CD8-positive, alpha-beta memory T cell (primary cell): Measurements from ENCODE around the gene IRAG1. TPM values are rescaled to one million over a fixed set of nuclear protein-coding genes. Genes with fewer than 3 reads are reported as not detected.

Experiments used
- CTCF ChIA-PET: fragments of 350-600 bp; sonication (Branson Sonifier 250); formaldehyde crosslinking; loops from one replicate; lab custom pipeline; 2021; ENCODE audit warnings: antibody characterized with exemption; lab: Charles Lee
- POLR2A ChIA-PET: fragments of 350-600 bp; sonication (Branson Sonifier 250); formaldehyde crosslinking; loops from one replicate; lab custom pipeline; 2021; ENCODE audit warnings: antibody characterized with exemption; lab: Charles Lee
- DNase-seq, 5 donors: peaks; one replicate each; pipeline versions ENCODE4 v3.0.0 to v3.0.0-alpha.2; 2020 to 2022; ENCODE audit warnings: mixed read lengths in 1 of 5
- H3K27ac ChIP-seq: one replicate; pipeline ENCODE4 v1.7.0; 2013; ENCODE audit warnings: low read depth, mild to moderate bottlenecking, low read length, moderate library complexity
- H3K27me3 ChIP-seq: 2 replicates; pipeline ENCODE4 v1.7.0; 2013; ENCODE audit warnings: low read length, mild to moderate bottlenecking; ENCODE audit not compliant: insufficient read depth, poor library complexity, severe bottlenecking
- H3K36me3 ChIP-seq: 2 replicates; pipeline ENCODE4 v1.7.0; 2013; ENCODE audit warnings: mild to moderate bottlenecking, low read length, moderate library complexity; ENCODE audit not compliant: insufficient read depth
- H3K4me1 ChIP-seq: 2 replicates; pipeline ENCODE4 v1.7.0; 2013; ENCODE audit warnings: mild to moderate bottlenecking, low read length, moderate library complexity; ENCODE audit not compliant: insufficient read depth
- H3K4me3 ChIP-seq: 2 replicates; pipeline ENCODE4 v1.7.0; 2013; ENCODE audit warnings: mild to moderate bottlenecking, low read length
- H3K9me3 ChIP-seq: 2 replicates; pipeline ENCODE4 v1.7.0; 2013; ENCODE audit warnings: mild to moderate bottlenecking, low read length
- H3K27ac Mint-ChIP-seq, 8 donors: one replicate each; pipeline ENCODE4 v1.8.0; 2020 to 2021; ENCODE audit warnings: mixed read lengths in 8 of 8, mild to moderate bottlenecking in 6 of 8, inconsistent platforms in 3 of 8, moderate library complexity in 3 of 8
- H3K27me3 Mint-ChIP-seq, 2 donors: one replicate each; pipeline ENCODE4 v1.8.0; 2020 to 2021; ENCODE audit warnings: mixed read lengths in 2 of 2, mild to moderate bottlenecking in 1 of 2, moderate library complexity in 1 of 2
- H3K36me3 Mint-ChIP-seq, 3 donors: one replicate each; pipeline ENCODE4 v1.8.0; 2020 to 2021; ENCODE audit warnings: mixed read lengths in 3 of 3, inconsistent platforms in 1 of 3, mild to moderate bottlenecking in 1 of 3
- H3K4me1 Mint-ChIP-seq, 3 donors: one replicate each; pipeline ENCODE4 v1.8.0; 2020 to 2021; ENCODE audit warnings: mixed read lengths in 3 of 3, inconsistent platforms in 1 of 3, mild to moderate bottlenecking in 1 of 3
- H3K4me3 Mint-ChIP-seq, 7 donors: one replicate each; pipeline ENCODE4 v1.8.0; 2020 to 2021; ENCODE audit warnings: mixed read lengths in 7 of 7, mild to moderate bottlenecking in 6 of 7, moderate library complexity in 4 of 7, inconsistent platforms in 2 of 7
- H3K9me3 Mint-ChIP-seq, 5 donors: one replicate each; pipeline ENCODE4 v1.8.0; 2020 to 2022; ENCODE audit warnings: mixed read lengths in 5 of 5, mild to moderate bottlenecking in 3 of 5, moderate library complexity in 2 of 5, inconsistent platforms in 1 of 5
- polyA plus RNA-seq: library from polyadenylated mRNA; unstranded; fragments of 300-500 nt; fragmentation: Illumina TruSeq; gene quantifications from one replicate; pipeline ENCODE4 v1.2.3, GENCODE V29; 2021
- total RNA-seq, 2 experiments: library from RNA; stranded (reverse); gene quantifications; one replicate each; pipeline ENCODE4 v1.2.3, GENCODE V29; 2021

Gene IRAG1
- total and polyA plus RNA-seq, 3 experiments from 2014 or later = not detected

- Histone ChIP-seq H3K4me1 (peaks cover 12% of the 10 kb centered on the region), H3K36me3 (no peaks in the 10 kb centered on the region), H3K4me3 (no peak overlapping the region), H3K27me3 (no peaks in the 10 kb centered on the region), H3K27ac (no peak overlapping the region), H3K9me3 (no peaks in the 10 kb centered on the region)
- peaks cover 5 to 12% of the 10 kb centered on the region in 2 donors for H3K27me3 Mint-ChIP-seq
- H3K4me1 Mint-ChIP-seq = peaks cover 7 to 18% (median 14%) of the 10 kb centered on the region in 3 donors
- H3K36me3 Mint-ChIP-seq = peaks cover 0 to 5% (median 0%) of the 10 kb centered on the region in 3 donors
- H3K27ac Mint-ChIP-seq = no peak overlapping the region
- ChIA-PET CTCF (interaction anchor here (1.0 to 1.5 kb wide), 3 partner anchors 14 to 221 kb away, joined by 3 to 5 read pairs (median 4); partner anchors contain the start of gene RNF141), POLR2A (no interaction called here)
- H3K9me3 Mint-ChIP-seq = no peaks in the 10 kb centered on the region
- no peak for DNase-seq
- H3K4me3 Mint-ChIP-seq = no peak overlapping the region
Observed at GRCh38 chr11:10728154-10728553, 34.6 kb upstream of the IRAG1 start.

- Mint-ChIP-seq H3K27ac (no peak overlapping the region), H3K36me3 (peaks cover 0 to 5% (median 0%) of the 10 kb centered on the region in 3 donors), H3K27me3 (peaks cover 2 to 8% of the 10 kb centered on the region in 2 donors), H3K4me1 (peaks cover 7 to 18% (median 14%) of the 10 kb centered on the region in 3 donors), H3K4me3 (no peak overlapping the region), H3K9me3 (no peaks in the 10 kb centered on the region)
- DNase-seq = no peak
- no peaks in the 10 kb centered on the region for H3K9me3 ChIP-seq
- no peak overlapping the region for H3K4me3 ChIP-seq
- H3K4me1 ChIP-seq = peaks cover 12% of the 10 kb centered on the region
- ChIA-PET POLR2A (no interaction called here), CTCF (interaction anchor here (1.0 to 2.3 kb wide), 4 partner anchors 9 to 220 kb away, joined by 3 to 10 read pairs (median 4); partner anchors contain the start of gene RNF141)
- no peak overlapping the region for H3K27ac ChIP-seq
- no peaks in the 10 kb centered on the region for H3K36me3 ChIP-seq
- H3K27me3 ChIP-seq = no peaks in the 10 kb centered on the region
Observed at GRCh38 chr11:10727146-10727851, 33.7 kb upstream of the IRAG1 start.

- H3K4me3 Mint-ChIP-seq = no peak overlapping the region
- no peaks in the 10 kb centered on the region for H3K36me3 ChIP-seq
- H3K36me3 Mint-ChIP-seq = peaks cover 0 to 5% (median 0%) of the 10 kb centered on the region in 3 donors
- ChIA-PET POLR2A (no interaction called here), CTCF (interaction anchor here (2.3 kb wide), 1 partner anchor 10 kb away, joined by 10 read pairs; no protein-coding TSS in a partner anchor)
- peaks cover 0 to 6% of the 10 kb centered on the region in 2 donors for H3K27me3 Mint-ChIP-seq
- H3K4me1 ChIP-seq = peaks cover 12% of the 10 kb centered on the region
- no peak overlapping the region for H3K27ac ChIP-seq
- H3K9me3 ChIP-seq = no peaks in the 10 kb centered on the region
- no peak overlapping the region for H3K4me3 ChIP-seq
- no peaks in the 10 kb centered on the region for H3K27me3 ChIP-seq
- DNase-seq = no peak
- H3K27ac Mint-ChIP-seq = no peak overlapping the region
- H3K9me3 Mint-ChIP-seq = no peaks in the 10 kb centered on the region
- H3K4me1 Mint-ChIP-seq = peaks cover 7 to 18% (median 14%) of the 10 kb centered on the region in 3 donors
Observed at GRCh38 chr11:10725907-10726253, 32.3 kb upstream of the IRAG1 start.

- Histone ChIP-seq H3K27me3 (no peaks in the 10 kb centered on the region), H3K36me3 (no peaks in the 10 kb centered on the region), H3K9me3 (no peaks in the 10 kb centered on the region), H3K4me1 (peaks cover 12% of the 10 kb centered on the region), H3K4me3 (no peak overlapping the region), H3K27ac (no peak overlapping the region)
- no peak overlapping the region for H3K4me3 Mint-ChIP-seq
- H3K36me3 Mint-ChIP-seq = peaks cover 0 to 5% (median 0%) of the 10 kb centered on the region in 3 donors
- peaks cover 0 to 6% of the 10 kb centered on the region in 2 donors for H3K27me3 Mint-ChIP-seq
- H3K9me3 Mint-ChIP-seq = no peaks in the 10 kb centered on the region
- ChIA-PET CTCF (interaction anchor here (2.3 kb wide), 1 partner anchor 11 kb away, joined by 10 read pairs; no protein-coding TSS in a partner anchor), POLR2A (no interaction called here)
- peak in 1 of 5 donors; percentile 16 for DNase-seq
- H3K4me1 Mint-ChIP-seq = peaks cover 7 to 18% (median 14%) of the 10 kb centered on the region in 3 donors
- peak overlapping the region in 2 of 8 donors; percentile 16 to 60 for H3K27ac Mint-ChIP-seq
Observed at GRCh38 chr11:10725114-10725906, 31.8 kb upstream of the IRAG1 start.

GRCh38 chr11:10722307-10722706, 28.8 kb upstream of the IRAG1 start:
- Histone ChIP-seq H3K4me1 (peaks cover 12% of the 10 kb centered on the region), H3K4me3 (no peak overlapping the region), H3K27ac (no peak overlapping the region), H3K9me3 (no peaks in the 10 kb centered on the region), H3K36me3 (no peaks in the 10 kb centered on the region), H3K27me3 (no peaks in the 10 kb centered on the region)
- Mint-ChIP-seq H3K4me1 (peaks cover 7 to 18% (median 14%) of the 10 kb centered on the region in 3 donors), H3K4me3 (no peak overlapping the region), H3K27ac (peak overlapping the region in 1 of 8 donors; percentile 48), H3K36me3 (peaks cover 0 to 8% (median 0%) of the 10 kb centered on the region in 3 donors), H3K27me3 (peaks cover 8 to 12% of the 10 kb centered on the region in 2 donors), H3K9me3 (no peaks in the 10 kb centered on the region)
- CTCF ChIA-PET = no interaction called here
- no peak for DNase-seq
- POLR2A ChIA-PET = no interaction called here

GRCh38 chr11:10720881-10721376, 27.4 kb upstream of the IRAG1 start:
- Mint-ChIP-seq H3K4me3 (no peak overlapping the region), H3K27me3 (peaks cover 9 to 12% of the 10 kb centered on the region in 2 donors), H3K27ac (no peak overlapping the region), H3K4me1 (peaks cover 7 to 12% (median 11%) of the 10 kb centered on the region in 3 donors), H3K9me3 (no peaks in the 10 kb centered on the region), H3K36me3 (peaks cover 0 to 8% (median 0%) of the 10 kb centered on the region in 3 donors)
- ChIA-PET POLR2A (no interaction called here), CTCF (no interaction called here)
- Histone ChIP-seq H3K4me3 (no peak overlapping the region), H3K27ac (no peak overlapping the region), H3K36me3 (no peaks in the 10 kb centered on the region), H3K27me3 (no peaks in the 10 kb centered on the region), H3K4me1 (peaks cover 12% of the 10 kb centered on the region), H3K9me3 (no peaks in the 10 kb centered on the region)
- DNase-seq = no peak

GRCh38 chr11:10719616-10720015, 26.1 kb upstream of the IRAG1 start:
- Mint-ChIP-seq H3K4me1 (no peaks in the 10 kb centered on the region), H3K9me3 (no peaks in the 10 kb centered on the region), H3K4me3 (no peak overlapping the region), H3K27me3 (peaks cover 9 to 12% of the 10 kb centered on the region in 2 donors), H3K36me3 (peaks cover 0 to 3% (median 0%) of the 10 kb centered on the region in 3 donors), H3K27ac (no peak overlapping the region)
- H3K4me3 ChIP-seq = no peak overlapping the region
- ChIA-PET CTCF (no interaction called here), POLR2A (no interaction called here)
- no peaks in the 10 kb centered on the region for H3K36me3 ChIP-seq
- no peak overlapping the region for H3K27ac ChIP-seq
- DNase-seq = no peak
- no peaks in the 10 kb centered on the region for H3K4me1 ChIP-seq
- H3K9me3 ChIP-seq = no peaks in the 10 kb centered on the region
- H3K27me3 ChIP-seq = no peaks in the 10 kb centered on the region
